ENCODE measurements around the gene CIB4.

Gene CIB4

GRCh38 chr2:26660363-26660962 lies 19.3 kb upstream of the CIB4 start:
- TF ChIP-seq, protein P1, sequence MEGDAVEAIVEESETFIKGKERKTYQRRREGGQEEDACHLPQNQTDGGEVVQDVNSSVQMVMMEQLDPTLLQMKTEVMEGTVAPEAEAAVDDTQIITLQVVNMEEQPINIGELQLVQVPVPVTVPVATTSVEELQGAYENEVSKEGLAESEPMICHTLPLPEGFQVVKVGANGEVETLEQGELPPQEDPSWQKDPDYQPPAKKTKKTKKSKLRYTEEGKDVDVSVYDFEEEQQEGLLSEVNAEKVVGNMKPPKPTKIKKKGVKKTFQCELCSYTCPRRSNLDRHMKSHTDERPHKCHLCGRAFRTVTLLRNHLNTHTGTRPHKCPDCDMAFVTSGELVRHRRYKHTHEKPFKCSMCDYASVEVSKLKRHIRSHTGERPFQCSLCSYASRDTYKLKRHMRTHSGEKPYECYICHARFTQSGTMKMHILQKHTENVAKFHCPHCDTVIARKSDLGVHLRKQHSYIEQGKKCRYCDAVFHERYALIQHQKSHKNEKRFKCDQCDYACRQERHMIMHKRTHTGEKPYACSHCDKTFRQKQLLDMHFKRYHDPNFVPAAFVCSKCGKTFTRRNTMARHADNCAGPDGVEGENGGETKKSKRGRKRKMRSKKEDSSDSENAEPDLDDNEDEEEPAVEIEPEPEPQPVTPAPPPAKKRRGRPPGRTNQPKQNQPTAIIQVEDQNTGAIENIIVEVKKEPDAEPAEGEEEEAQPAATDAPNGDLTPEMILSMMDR (IDR thresholded peaks at IDR 0.05), result no peak

- TF ChIP-seq, protein P1 (IDR thresholded peaks at IDR 0.05), result no peak
Observed at GRCh38 chr2:26658691-26659346, 17.7 kb upstream of the CIB4 start.

DNA sequence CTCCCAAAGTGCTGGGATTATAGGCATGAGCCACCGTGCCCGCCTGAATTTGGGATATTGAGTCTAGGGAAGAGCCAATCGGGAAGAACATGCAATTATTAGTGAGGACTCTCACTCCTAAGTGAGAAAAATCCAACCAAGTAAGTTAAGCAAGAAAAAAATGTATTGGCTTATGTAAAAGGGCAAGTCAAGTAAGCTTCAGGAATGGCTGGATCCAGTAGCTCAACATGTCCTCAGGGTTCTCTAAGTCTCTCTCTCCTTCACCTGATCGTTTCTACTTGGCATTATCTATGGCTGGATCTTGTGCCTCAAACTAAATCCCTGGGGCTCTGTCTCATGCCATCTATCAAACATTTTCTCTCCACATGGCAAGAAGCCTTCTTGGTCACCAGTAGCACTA lies 16.1 kb upstream of the CIB4 start:
- TF ChIP-seq, protein P1 (IDR thresholded peaks at IDR 0.05), result no peak

DNA sequence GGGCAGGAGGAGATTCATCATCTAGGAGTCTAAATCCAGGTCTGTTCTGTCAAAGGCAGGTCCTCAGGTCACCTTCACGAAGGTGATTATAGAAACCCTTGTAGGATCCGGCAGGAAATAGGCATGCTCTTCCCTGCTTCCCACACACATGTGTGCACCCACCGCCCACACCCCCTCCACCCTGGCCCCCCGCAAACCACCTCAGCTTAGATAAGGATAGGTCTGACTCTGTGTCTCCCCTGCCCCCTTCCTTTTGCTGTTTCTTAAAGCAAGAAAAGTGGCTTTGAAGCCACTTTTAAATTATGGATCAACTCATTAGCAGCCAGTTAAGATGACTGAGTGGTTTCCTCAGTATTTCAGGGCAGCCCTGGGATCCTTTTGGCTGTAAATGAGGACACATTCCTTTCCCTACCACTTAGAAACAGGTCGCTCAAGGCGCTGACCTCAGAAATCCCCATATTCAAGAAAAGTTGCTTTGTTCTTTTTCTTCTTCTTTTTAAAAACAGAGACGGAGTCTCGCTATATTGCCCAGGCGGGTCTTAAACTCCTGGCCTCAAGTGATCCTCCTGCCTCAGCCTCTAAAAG lies 14.5 kb upstream of the CIB4 start:
- TF ChIP-seq, protein P1 (IDR thresholded peaks at IDR 0.05), result no peak

DNA sequence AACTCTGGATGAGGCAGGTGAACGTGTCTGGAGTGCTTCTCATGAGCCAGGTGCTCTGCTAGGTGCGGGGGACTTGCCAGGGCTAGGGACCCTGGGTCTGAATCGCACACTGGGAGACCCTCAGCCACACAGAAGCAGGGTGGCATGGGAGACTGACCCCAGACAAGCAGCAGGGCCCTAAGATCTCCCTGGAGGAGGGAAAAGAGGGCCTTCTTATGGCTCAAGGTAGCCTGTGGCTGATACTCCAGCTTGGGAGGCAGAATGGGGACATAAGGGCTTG lies 12.8 kb upstream of the CIB4 start:
- TF ChIP-seq, protein P1 (IDR thresholded peaks at IDR 0.05), result no peak

DNA sequence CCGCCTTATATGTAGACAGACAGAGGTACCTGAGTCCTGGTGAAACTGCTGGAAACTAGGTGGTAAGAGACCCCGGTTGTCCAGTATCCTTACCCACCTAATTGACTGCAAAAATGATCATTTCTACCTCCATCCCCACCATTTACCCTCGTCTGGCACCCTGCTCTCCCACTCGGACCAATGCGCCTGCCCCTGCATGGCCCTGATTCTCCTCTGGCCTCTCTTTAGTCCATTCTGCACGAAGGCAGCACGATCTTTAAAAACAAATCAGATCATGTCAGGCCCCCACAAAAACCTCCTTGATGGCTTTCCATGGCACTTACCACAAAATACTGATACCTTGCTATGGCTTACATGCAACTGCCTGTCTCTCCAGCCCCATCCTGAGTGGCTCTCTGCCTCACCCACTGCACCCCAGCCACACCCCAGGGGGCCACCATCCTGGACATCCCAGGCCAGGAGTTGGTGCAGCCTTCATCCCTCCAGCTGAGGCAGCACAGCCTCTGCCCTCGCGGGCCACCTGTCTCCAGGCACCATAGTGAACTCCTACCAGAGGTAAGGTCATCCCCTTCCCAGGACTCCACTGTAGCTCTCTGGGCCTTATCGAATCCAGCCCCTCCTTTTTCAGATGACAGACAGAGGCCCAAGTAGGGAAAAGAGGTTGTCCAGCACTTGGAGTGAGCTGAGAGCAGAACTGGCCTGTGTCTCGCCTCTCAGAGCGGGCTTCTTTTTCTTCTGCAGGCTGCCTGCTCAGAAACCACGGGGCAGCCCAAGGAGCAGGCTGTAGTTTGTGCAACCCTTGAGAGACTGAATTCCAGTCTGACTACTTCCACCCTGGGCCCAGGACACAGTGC lies 12.3 kb upstream of the CIB4 start:
- TF ChIP-seq, protein P1 (IDR thresholded peaks at IDR 0.05), result no peak

- TF ChIP-seq, protein P1 (IDR thresholded peaks at IDR 0.05), result no peak
Observed at GRCh38 chr2:26652361-26653041, 11.3 kb upstream of the CIB4 start.
